Measurements from ENCODE around the gene KAT6B. TPM values are rescaled to one million over a fixed set of nuclear protein-coding genes. Genes with fewer than 3 reads are reported as not detected.

The KAT6B gene
- polyA plus RNA-seq, 1 donor from 2014 or later = 11.5 TPM

- H2AFZ ChIP-seq (ENCODE audit: low read depth, low read length) = no peak overlapping the region
- H3K36me3 ChIP-seq (ENCODE audit: insufficient read depth, low read length) = peaks cover 7% of the 10 kb centered on the region
- no peaks in the 10 kb centered on the region for H4K20me1 ChIP-seq (ENCODE audit: insufficient read depth)
- no peaks in the 10 kb centered on the region for H3F3A ChIP-seq (ENCODE audit: insufficient read depth, low read length, poor library complexity, severe bottlenecking)
- H3K4me2 ChIP-seq (ENCODE audit: low read length) = no peak overlapping the region
- H3K9me2 ChIP-seq (ENCODE audit: insufficient read depth, low read length) = no peaks in the 10 kb centered on the region
- H3K27ac ChIP-seq (ENCODE audit: low read length) = no peak overlapping the region
- H3K79me2 ChIP-seq (replicated peaks; ENCODE audit: insufficient read depth, low read length) = no peaks in the 10 kb centered on the region
- TF ChIP-seq RAD21 (conservative IDR thresholded peaks at IDR 0.05) = no peak
- TF ChIP-seq, protein P1, sequence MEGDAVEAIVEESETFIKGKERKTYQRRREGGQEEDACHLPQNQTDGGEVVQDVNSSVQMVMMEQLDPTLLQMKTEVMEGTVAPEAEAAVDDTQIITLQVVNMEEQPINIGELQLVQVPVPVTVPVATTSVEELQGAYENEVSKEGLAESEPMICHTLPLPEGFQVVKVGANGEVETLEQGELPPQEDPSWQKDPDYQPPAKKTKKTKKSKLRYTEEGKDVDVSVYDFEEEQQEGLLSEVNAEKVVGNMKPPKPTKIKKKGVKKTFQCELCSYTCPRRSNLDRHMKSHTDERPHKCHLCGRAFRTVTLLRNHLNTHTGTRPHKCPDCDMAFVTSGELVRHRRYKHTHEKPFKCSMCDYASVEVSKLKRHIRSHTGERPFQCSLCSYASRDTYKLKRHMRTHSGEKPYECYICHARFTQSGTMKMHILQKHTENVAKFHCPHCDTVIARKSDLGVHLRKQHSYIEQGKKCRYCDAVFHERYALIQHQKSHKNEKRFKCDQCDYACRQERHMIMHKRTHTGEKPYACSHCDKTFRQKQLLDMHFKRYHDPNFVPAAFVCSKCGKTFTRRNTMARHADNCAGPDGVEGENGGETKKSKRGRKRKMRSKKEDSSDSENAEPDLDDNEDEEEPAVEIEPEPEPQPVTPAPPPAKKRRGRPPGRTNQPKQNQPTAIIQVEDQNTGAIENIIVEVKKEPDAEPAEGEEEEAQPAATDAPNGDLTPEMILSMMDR (IDR thresholded peaks at IDR 0.05; ENCODE audit: poor library complexity, severe bottlenecking) = no peak
- no peak for TF ChIP-seq POLR2AphosphoS5 (IDR thresholded peaks at IDR 0.05)
- TF ChIP-seq MXI1 (conservative IDR thresholded peaks at IDR 0.05; ENCODE audit: poor library complexity, severe bottlenecking) = no peak
- TF ChIP-seq, protein P2, sequence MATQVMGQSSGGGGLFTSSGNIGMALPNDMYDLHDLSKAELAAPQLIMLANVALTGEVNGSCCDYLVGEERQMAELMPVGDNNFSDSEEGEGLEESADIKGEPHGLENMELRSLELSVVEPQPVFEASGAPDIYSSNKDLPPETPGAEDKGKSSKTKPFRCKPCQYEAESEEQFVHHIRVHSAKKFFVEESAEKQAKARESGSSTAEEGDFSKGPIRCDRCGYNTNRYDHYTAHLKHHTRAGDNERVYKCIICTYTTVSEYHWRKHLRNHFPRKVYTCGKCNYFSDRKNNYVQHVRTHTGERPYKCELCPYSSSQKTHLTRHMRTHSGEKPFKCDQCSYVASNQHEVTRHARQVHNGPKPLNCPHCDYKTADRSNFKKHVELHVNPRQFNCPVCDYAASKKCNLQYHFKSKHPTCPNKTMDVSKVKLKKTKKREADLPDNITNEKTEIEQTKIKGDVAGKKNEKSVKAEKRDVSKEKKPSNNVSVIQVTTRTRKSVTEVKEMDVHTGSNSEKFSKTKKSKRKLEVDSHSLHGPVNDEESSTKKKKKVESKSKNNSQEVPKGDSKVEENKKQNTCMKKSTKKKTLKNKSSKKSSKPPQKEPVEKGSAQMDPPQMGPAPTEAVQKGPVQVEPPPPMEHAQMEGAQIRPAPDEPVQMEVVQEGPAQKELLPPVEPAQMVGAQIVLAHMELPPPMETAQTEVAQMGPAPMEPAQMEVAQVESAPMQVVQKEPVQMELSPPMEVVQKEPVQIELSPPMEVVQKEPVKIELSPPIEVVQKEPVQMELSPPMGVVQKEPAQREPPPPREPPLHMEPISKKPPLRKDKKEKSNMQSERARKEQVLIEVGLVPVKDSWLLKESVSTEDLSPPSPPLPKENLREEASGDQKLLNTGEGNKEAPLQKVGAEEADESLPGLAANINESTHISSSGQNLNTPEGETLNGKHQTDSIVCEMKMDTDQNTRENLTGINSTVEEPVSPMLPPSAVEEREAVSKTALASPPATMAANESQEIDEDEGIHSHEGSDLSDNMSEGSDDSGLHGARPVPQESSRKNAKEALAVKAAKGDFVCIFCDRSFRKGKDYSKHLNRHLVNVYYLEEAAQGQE (IDR thresholded peaks at IDR 0.05; ENCODE audit: borderline replicate concordance) = no peak
- no peak for TF ChIP-seq TAF1 (IDR thresholded peaks at IDR 0.05; ENCODE audit: low read depth)
- no peak for TF ChIP-seq SMC3 (conservative IDR thresholded peaks at IDR 0.05; ENCODE audit: poor library complexity)
- no peak for TF ChIP-seq EZH2 (IDR thresholded peaks at IDR 0.05; ENCODE audit: borderline replicate concordance, insufficient read depth, low read length, poor library complexity, severe bottlenecking)
- TF ChIP-seq EP300 (conservative IDR thresholded peaks at IDR 0.05; ENCODE audit: poor library complexity, severe bottlenecking) = no peak
- H3K27me3 ChIP-seq (ENCODE audit: insufficient read depth, low read depth, low read length) = no peaks in the 10 kb centered on the region
- no peak overlapping the region for H3K9ac ChIP-seq (ENCODE audit: low read length)
- H3K4me3 ChIP-seq (ENCODE audit: low read length) = no peak overlapping the region
- no peaks in the 10 kb centered on the region for H3K9me3 ChIP-seq (ENCODE audit: low read length)
These were observed 156.2 kb downstream of the KAT6B start for GRCh38 chr10:74982634-74982982.

DNA sequence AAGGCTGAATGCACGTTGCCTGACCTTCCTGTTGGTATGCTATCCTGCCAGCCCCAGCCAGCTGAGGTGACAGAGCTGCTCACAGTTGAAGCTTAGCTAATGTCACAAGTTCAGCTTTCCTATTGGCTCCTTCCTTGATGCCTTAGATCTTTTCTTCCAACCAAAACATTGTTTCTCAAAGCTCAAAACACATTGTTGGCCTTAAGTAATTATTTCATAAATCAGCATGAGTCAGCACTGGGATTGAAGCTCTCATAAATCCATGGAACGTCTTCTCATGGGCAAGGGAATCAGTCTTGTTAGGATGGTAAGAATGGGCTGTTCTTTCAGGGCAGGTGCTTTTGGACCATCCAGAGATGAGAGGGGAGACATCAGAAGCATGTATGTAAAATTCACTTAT is 157.0 kb downstream of the KAT6B start:
- Histone ChIP-seq H3K79me2 (replicated peaks; ENCODE audit: insufficient read depth, low read length) (no peaks in the 10 kb centered on the region), H4K20me1 (ENCODE audit: insufficient read depth) (no peaks in the 10 kb centered on the region), H2AFZ (ENCODE audit: low read depth, low read length) (no peak overlapping the region), H3K4me3 (ENCODE audit: low read length) (no peak overlapping the region), H3K9ac (ENCODE audit: low read length) (no peak overlapping the region), H3K9me2 (ENCODE audit: insufficient read depth, low read length) (no peaks in the 10 kb centered on the region), H3K27ac (ENCODE audit: low read length) (no peak overlapping the region), H3K36me3 (ENCODE audit: insufficient read depth, low read length) (peaks cover 7% of the 10 kb centered on the region), H3F3A (ENCODE audit: insufficient read depth, low read length, poor library complexity, severe bottlenecking) (no peaks in the 10 kb centered on the region), H3K27me3 (ENCODE audit: insufficient read depth, low read depth, low read length) (no peaks in the 10 kb centered on the region), H3K9me3 (ENCODE audit: low read length) (no peaks in the 10 kb centered on the region), H3K4me2 (ENCODE audit: low read length) (no peak overlapping the region)
- TF ChIP-seq, protein P1 (IDR thresholded peaks at IDR 0.05; ENCODE audit: poor library complexity, severe bottlenecking) = no peak
- TF ChIP-seq, protein P2 (IDR thresholded peaks at IDR 0.05; ENCODE audit: borderline replicate concordance) = no peak
- TF ChIP-seq MXI1 (conservative IDR thresholded peaks at IDR 0.05; ENCODE audit: poor library complexity, severe bottlenecking) (no peak), RAD21 (conservative IDR thresholded peaks at IDR 0.05) (no peak), EP300 (conservative IDR thresholded peaks at IDR 0.05; ENCODE audit: poor library complexity, severe bottlenecking) (no peak), EZH2 (IDR thresholded peaks at IDR 0.05; ENCODE audit: borderline replicate concordance, insufficient read depth, low read length, poor library complexity, severe bottlenecking) (no peak), TAF1 (IDR thresholded peaks at IDR 0.05; ENCODE audit: low read depth) (no peak), SMC3 (conservative IDR thresholded peaks at IDR 0.05; ENCODE audit: poor library complexity) (no peak), POLR2AphosphoS5 (IDR thresholded peaks at IDR 0.05) (no peak)
